ENCODE measurements around the gene BIRC5. TPM values are rescaled to one million over a fixed set of nuclear protein-coding genes. Genes with fewer than 3 reads are reported as not detected.

The BIRC5 gene
- total RNA-seq, 1 experiment from 2014 or later, result 140 TPM

GRCh38 chr17:78252111-78252634 lies 38.1 kb downstream of the BIRC5 start:
- intact Hi-C loops (cut with micrococcal nuclease), result loop anchor here (5.0 kb wide), 1 partner anchor 125 kb away; the partner anchor contains the start of gene TMC6
- no peak for ATAC-seq
- POLR2A ChIA-PET, result no interaction called here

More at GRCh38 chr17:78252111-78252634, 38.1 kb downstream of the BIRC5 start:
- no peaks in the 10 kb centered on the region for H4K20me1 ChIP-seq (ENCODE audit: insufficient read depth)
- peaks cover 5 to 14% of the 10 kb centered on the region in 2 experiments for H3K4me1 ChIP-seq (ENCODE audit: control insufficient read depth in 1 of 2, insufficient read depth in 2 of 2, low read length in 2 of 2)
- no peaks in the 10 kb centered on the region for H3K79me2 ChIP-seq (ENCODE audit: insufficient read depth, low read length)
- no peaks in the 10 kb centered on the region for H3K9me3 ChIP-seq (ENCODE audit: control insufficient read depth in 1 of 2, insufficient read depth in 1 of 2, low read depth in 1 of 2, low read length in 2 of 2)
- RAD21 ChIA-PET (ENCODE audit: low non-redundant PET in 1 of 2, low total read pairs in 2 of 2, uncharacterized antibody in 2 of 2, unreplicated experiment in 2 of 2), result interaction anchor here in 1 of 2 experiments (2.3 kb wide), 1 partner anchor 170 kb away, joined by 12 read pairs; no protein-coding TSS in a partner anchor
- TF ChIP-seq ZFX (IDR thresholded peaks at IDR 0.05) (no peak), ZNF274 (IDR thresholded peaks at IDR 0.05; ENCODE audit: low read depth, low read length) (no peak), EZH2 (IDR thresholded peaks at IDR 0.05) (no peak), CTCF (IDR thresholded peaks at IDR 0.05 in 2 of 3, conservative IDR thresholded peaks at IDR 0.05 in 1 of 3; ENCODE audit: borderline replicate concordance in 1 of 3, insufficient read depth in 1 of 3, low read depth in 2 of 3, low read length in 2 of 3) (no peak), CEBPB (IDR thresholded peaks at IDR 0.05; ENCODE audit: low read depth) (no peak), YY1 (IDR thresholded peaks at IDR 0.05; ENCODE audit: extremely low read depth, insufficient replicate concordance, low read depth, low read length) (no peak), EZH2phosphoT487 (IDR thresholded peaks at IDR 0.05; ENCODE audit: borderline replicate concordance) (no peak), TCF7L2 (IDR thresholded peaks at IDR 0.05; ENCODE audit: borderline replicate concordance, extremely low read depth, insufficient read depth, insufficient read length) (no peak), SRF (IDR thresholded peaks at IDR 0.05; ENCODE audit: low read depth) (no peak), SIN3A (IDR thresholded peaks at IDR 0.05; ENCODE audit: low read depth) (no peak), FOSL1 (IDR thresholded peaks at IDR 0.05; ENCODE audit: low read depth) (no peak), RAD21 (IDR thresholded peaks at IDR 0.05; ENCODE audit: low read depth) (no peak), ZBTB33 (IDR thresholded peaks at IDR 0.05; ENCODE audit: extremely low read depth, insufficient replicate concordance, low read length) (no peak), ATF3 (IDR thresholded peaks at IDR 0.05) (no peak), MAX (IDR thresholded peaks at IDR 0.05) (no peak), EGR1 (IDR thresholded peaks at IDR 0.05; ENCODE audit: low read depth) (no peak), REST (IDR thresholded peaks at IDR 0.05; ENCODE audit: low read depth) (no peak)
- H3K9me2 ChIP-seq (ENCODE audit: insufficient read depth), result no peaks in the 10 kb centered on the region
- H3K27me3 ChIP-seq (ENCODE audit: insufficient read depth, low read length), result no peaks in the 10 kb centered on the region
- H3K4me3 ChIP-seq (replicated peaks in 1 of 2; ENCODE audit: low read depth in 1 of 2, low read length in 2 of 2), result no peak overlapping the region
- no peak overlapping the region for H3K27ac ChIP-seq (ENCODE audit: low read depth, low read length)
- H2AFZ ChIP-seq (ENCODE audit: low read depth, low read length, poor library complexity, severe bottlenecking), result no peak overlapping the region
- BruUV-seq (replicated peaks), result no TSS peak
- no peak overlapping the region for H3K4me2 ChIP-seq (ENCODE audit: low read length)
- CTCF ChIA-PET, result interaction anchor here (1.3 to 3.0 kb wide), 10 partner anchors 7 to 193 kb away, joined by 3 to 61 read pairs (median 6); partner anchors contain the start of gene TMC8
- no peak overlapping the region for H3K9ac ChIP-seq (ENCODE audit: low read length)
- no peaks in the 10 kb centered on the region for H3K36me3 ChIP-seq (ENCODE audit: control insufficient read depth in 1 of 2, insufficient read depth in 2 of 2, low read length in 2 of 2)
- DNase-seq (ENCODE audit: low read depth, low spot score), result no peak

All from HCT116 (cell line).